GM21526 (cell line): ENCODE data around the gene WWTR1.

Experiments used
- ATAC-seq: cut with Tn5 transposase; IDR thresholded peaks from one replicate; pipeline ENCODE4 v1.9.1; 2021; ENCODE audit warnings: moderate library complexity; ENCODE audit not compliant: unreplicated experiment, low FRiP score

Gene WWTR1

GRCh38 chr3:149596134-149596770 is 61.6 kb downstream of the WWTR1 start:
- no peak for ATAC-seq

- ATAC-seq: no peak
Observed at GRCh38 chr3:149593418-149594160, 64.2 kb downstream of the WWTR1 start.

- no peak for ATAC-seq
Observed at GRCh38 chr3:149592758-149593240, 65.0 kb downstream of the WWTR1 start.

- ATAC-seq: no peak
Observed at GRCh38 chr3:149590691-149591441, 67.0 kb downstream of the WWTR1 start.

GRCh38 chr3:149589332-149589731 is 68.5 kb downstream of the WWTR1 start:
- ATAC-seq: no peak

GRCh38 chr3:149588909-149589308 is 68.9 kb downstream of the WWTR1 start:
- ATAC-seq: no peak

GRCh38 chr3:149587383-149587782 is 70.4 kb downstream of the WWTR1 start:
- ATAC-seq: no peak

GRCh38 chr3:149586871-149587270 is 71.0 kb downstream of the WWTR1 start:
- ATAC-seq: no peak

GRCh38 chr3:149585401-149585726 is 72.5 kb downstream of the WWTR1 start:
- ATAC-seq: peak; percentile 93

GRCh38 chr3:149583921-149584635 is 73.7 kb downstream of the WWTR1 start:
- ATAC-seq: no peak

GRCh38 chr3:149582395-149582794 is 75.4 kb downstream of the WWTR1 start:
- ATAC-seq: no peak

- no peak for ATAC-seq
Observed at GRCh38 chr3:149581681-149582370, 76.0 kb downstream of the WWTR1 start.

GRCh38 chr3:149581248-149581647 is 76.6 kb downstream of the WWTR1 start:
- ATAC-seq: no peak

GRCh38 chr3:149579838-149580542 is 77.8 kb downstream of the WWTR1 start:
- no peak for ATAC-seq

GRCh38 chr3:149579161-149579560 is 78.7 kb downstream of the WWTR1 start:
- no peak for ATAC-seq

GRCh38 chr3:149577801-149578200 is 80.0 kb downstream of the WWTR1 start:
- ATAC-seq: no peak

GRCh38 chr3:149575961-149576564 is 81.8 kb downstream of the WWTR1 start:
- ATAC-seq: peak; percentile 47

- ATAC-seq: no peak
Observed at GRCh38 chr3:149575213-149575960, 82.4 kb downstream of the WWTR1 start.
